ENCODE measurements around the gene ELMO2. TPM values are rescaled to one million over a fixed set of nuclear protein-coding genes. Genes with fewer than 3 reads are reported as not detected.

Gene ELMO2
- total RNA-seq, 6 experiments from 2014 or later: 14.9 to 22.9 (median 17.4) TPM

DNA sequence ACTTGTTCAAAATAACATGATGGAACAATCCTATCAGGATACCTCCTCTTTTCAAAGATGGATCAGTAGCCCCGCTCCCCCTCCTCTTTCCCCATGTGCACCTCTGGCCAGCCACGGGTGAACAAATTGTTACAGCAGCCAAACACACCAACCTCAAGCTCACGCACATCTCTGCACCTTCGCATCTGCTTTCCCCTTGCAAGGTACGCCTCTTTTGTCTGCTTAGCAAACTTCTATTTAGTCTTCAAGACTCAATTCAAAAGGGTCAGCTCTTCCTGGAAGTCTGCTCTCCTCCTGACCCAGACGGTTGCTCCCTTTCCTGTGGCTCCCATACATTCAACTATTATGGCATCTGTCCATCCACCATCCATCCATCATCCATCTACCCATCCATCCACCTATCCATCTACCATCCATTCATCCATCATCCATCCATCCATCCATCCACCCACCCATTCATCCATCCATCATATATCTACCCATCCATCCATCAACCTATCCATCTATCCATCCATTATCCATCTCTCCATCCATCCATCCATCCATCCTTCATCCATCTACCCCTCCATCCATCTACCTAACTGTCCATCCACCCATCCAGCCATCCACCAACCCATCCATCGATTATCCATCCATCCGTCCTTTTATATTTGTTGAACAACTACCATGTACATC is 61.8 kb downstream of the ELMO2 start:
- H3K9me3 ChIP-seq: no peaks in the 10 kb centered on the region
- no peak for TF ChIP-seq POLR2A (IDR thresholded peaks at IDR 0.05)
- TF ChIP-seq, protein P1, sequence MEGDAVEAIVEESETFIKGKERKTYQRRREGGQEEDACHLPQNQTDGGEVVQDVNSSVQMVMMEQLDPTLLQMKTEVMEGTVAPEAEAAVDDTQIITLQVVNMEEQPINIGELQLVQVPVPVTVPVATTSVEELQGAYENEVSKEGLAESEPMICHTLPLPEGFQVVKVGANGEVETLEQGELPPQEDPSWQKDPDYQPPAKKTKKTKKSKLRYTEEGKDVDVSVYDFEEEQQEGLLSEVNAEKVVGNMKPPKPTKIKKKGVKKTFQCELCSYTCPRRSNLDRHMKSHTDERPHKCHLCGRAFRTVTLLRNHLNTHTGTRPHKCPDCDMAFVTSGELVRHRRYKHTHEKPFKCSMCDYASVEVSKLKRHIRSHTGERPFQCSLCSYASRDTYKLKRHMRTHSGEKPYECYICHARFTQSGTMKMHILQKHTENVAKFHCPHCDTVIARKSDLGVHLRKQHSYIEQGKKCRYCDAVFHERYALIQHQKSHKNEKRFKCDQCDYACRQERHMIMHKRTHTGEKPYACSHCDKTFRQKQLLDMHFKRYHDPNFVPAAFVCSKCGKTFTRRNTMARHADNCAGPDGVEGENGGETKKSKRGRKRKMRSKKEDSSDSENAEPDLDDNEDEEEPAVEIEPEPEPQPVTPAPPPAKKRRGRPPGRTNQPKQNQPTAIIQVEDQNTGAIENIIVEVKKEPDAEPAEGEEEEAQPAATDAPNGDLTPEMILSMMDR (IDR thresholded peaks at IDR 0.05): no peak
- H3K27me3 ChIP-seq: no peaks in the 10 kb centered on the region
- no peaks in the 10 kb centered on the region for H3K36me3 ChIP-seq
- intact Hi-C loops (cut with DNase I): no loop called here
- H3K4me3 ChIP-seq: no peak overlapping the region
- ATAC-seq (no peak), DNase-seq (no peak)
- no peak overlapping the region for H3K27ac ChIP-seq
- 43% methylated on average over 8 of the region's 8 CpGs for WGBS (ENCODE audit: insufficient coverage, low coverage, low lambda C conversion rate, missing lambda C conversion rate)
- no peaks in the 10 kb centered on the region for H3K4me1 ChIP-seq

DNA sequence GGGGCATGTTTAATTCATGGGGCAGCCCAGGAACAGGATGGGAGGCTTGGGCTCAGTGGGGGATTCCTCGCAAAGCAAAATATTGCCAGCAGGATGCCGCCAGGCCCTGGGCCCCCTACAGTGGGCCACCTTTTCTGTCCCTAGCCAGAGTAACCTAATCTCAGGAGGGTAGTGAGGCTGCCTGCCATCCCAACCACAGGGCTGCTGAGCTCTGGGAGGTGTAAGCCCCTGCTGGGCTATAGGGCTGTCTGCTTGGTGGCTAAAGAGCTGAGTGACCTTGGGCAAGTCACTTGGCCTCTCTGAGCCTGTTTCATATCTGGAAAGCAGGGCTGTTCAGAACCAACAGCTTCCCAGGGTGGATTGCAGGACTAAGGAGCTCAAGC is 62.4 kb downstream of the ELMO2 start:
- H3K36me3 ChIP-seq: no peaks in the 10 kb centered on the region
- no peaks in the 10 kb centered on the region for H3K4me1 ChIP-seq
- no peaks in the 10 kb centered on the region for H3K27me3 ChIP-seq
- intact Hi-C loops (cut with DNase I): no loop called here
- peak in 1 of 4 donors; percentile 19 for ATAC-seq
- WGBS (ENCODE audit: insufficient coverage, low coverage, low lambda C conversion rate, missing lambda C conversion rate): no CpG with 5 or more reads among the region's 2 CpGs
- H3K4me3 ChIP-seq: no peak overlapping the region
- DNase-seq: no peak
- TF ChIP-seq, protein P1 (IDR thresholded peaks at IDR 0.05): no peak
- no peak for TF ChIP-seq POLR2A (IDR thresholded peaks at IDR 0.05)
- H3K27ac ChIP-seq: no peak overlapping the region
- no peaks in the 10 kb centered on the region for H3K9me3 ChIP-seq

DNA sequence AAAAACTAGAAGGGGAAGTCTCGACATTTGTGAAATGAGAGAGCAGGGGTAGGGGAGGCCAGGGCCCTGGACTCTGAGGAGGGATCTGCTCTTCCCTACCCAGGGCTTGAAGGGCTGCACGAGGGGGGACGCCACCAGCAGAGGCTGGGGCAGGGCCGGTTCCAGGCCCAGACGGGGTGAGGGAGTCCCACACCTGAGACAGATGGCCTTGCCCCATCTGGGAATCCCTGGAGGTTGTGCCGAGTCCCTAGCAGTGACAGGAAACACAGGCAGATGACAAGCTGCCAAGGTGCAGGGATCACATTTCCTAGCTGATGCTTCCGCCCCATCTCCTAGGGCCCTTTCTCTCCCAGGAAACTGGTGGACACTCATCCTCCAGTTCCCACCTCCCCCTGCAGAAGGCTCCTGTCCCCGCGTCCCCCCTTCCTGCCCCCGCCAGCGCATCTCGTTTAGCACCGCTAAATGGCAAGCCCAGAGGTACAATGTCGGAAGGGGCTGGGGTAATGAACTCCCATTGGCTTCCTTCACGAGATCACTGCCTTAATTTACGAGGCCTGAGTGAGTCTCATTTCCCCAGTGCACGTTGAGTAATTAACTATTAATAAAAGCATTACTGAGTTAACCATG is 63.0 kb downstream of the ELMO2 start:
- intact Hi-C loops (cut with DNase I): no loop called here
- no peaks in the 10 kb centered on the region for H3K27me3 ChIP-seq
- peak; percentile 10 to 49 (median 28) for ATAC-seq
- no peaks in the 10 kb centered on the region for H3K36me3 ChIP-seq
- no peaks in the 10 kb centered on the region for H3K9me3 ChIP-seq
- no peak overlapping the region for H3K4me3 ChIP-seq
- no peak for DNase-seq
- H3K27ac ChIP-seq: no peak overlapping the region
- TF ChIP-seq, protein P1 (IDR thresholded peaks at IDR 0.05): no peak
- no peak for TF ChIP-seq POLR2A (IDR thresholded peaks at IDR 0.05)
- H3K4me1 ChIP-seq: no peaks in the 10 kb centered on the region
- 3% methylated on average over 10 of the region's 17 CpGs for WGBS (ENCODE audit: insufficient coverage, low coverage, low lambda C conversion rate, missing lambda C conversion rate)

DNA sequence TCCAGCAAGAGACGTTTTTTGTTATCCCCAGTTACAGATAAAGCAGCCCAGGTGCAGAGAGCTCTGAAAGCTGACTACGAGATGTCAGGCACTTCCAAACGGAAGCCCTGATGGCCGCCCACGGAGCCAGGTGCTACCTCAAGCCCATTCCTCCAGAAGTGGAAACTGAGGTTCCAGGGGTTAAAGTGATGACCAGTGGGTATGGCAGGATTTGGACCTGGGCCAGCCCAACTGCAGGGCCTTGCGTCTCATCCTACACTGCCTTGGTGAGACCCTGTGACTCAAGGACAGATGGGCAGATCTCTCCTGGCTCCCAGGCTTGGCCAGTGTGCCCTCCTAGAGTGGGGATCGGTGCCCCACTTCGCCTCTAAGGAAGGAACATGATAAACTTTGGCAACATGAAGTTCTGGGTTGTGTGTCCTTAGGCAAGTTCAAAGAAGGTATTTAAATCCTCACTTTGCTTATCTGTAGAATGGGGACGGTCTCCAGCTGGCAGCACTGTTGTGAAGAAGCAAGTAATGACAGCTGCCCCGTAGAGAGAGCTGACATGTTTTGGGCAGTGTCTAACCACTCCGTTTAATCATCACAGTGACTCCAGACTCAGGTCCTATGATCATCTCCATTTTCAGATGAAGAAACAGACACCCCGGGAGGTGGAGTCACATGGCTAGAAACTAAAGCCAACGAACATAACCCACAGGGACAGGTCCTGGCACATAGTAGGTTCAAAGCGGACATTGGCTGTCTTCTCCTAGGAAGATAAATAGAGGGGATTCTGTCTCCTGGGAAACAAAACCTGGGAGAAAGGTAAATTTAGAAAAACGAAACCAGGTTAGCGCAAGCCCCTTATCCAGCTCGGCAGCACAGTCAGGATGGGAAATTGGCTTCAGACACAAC is 63.7 kb downstream of the ELMO2 start:
- no peaks in the 10 kb centered on the region for H3K27me3 ChIP-seq
- H3K9me3 ChIP-seq: no peaks in the 10 kb centered on the region
- H3K36me3 ChIP-seq: no peaks in the 10 kb centered on the region
- ATAC-seq (no peak), DNase-seq (no peak)
- TF ChIP-seq POLR2A (IDR thresholded peaks at IDR 0.05): no peak
- TF ChIP-seq, protein P1 (IDR thresholded peaks at IDR 0.05): no peak
- H3K27ac ChIP-seq: no peak overlapping the region
- H3K4me1 ChIP-seq: no peaks in the 10 kb centered on the region
- 39% methylated on average over 10 of the region's 17 CpGs for WGBS (ENCODE audit: insufficient coverage, low coverage, low lambda C conversion rate, missing lambda C conversion rate)
- no peak overlapping the region for H3K4me3 ChIP-seq
- intact Hi-C loops (cut with DNase I): no loop called here
